Sigmoid colon (tissue), 4 donors: ENCODE measurements around the gene AMBP.

Experiments used
- CTCF ChIP-seq, 4 experiments: fragments of 450-650 bp in 3 of 4; fragments of 200-600 bp in 1 of 4; IDR thresholded peaks; one replicate each; pipeline ENCODE4 v1.5.1; 2016 to 2019; ENCODE audit warnings: antibody characterized with exemption in 4 of 4, mild to moderate bottlenecking in 3 of 4, moderate library complexity in 2 of 4
- EP300 ChIP-seq, 4 donors: sonication (generic); formaldehyde crosslinking; IDR thresholded peaks; one replicate each; pipeline ENCODE4 v1.6.1; 2017; ENCODE audit warnings: antibody characterized with exemption in 4 of 4
- POLR2AphosphoS5 ChIP-seq, 4 donors: sonication (generic); formaldehyde crosslinking; IDR thresholded peaks; one replicate each; pipeline ENCODE4 v1.6.1; 2017; ENCODE audit warnings: antibody characterized with exemption in 4 of 4

GRCh38 chr9:114086009-114086408 is 7.9 kb upstream of the AMBP start:
- TF ChIP-seq CTCF (IDR thresholded peaks at IDR 0.05) (no peak), POLR2AphosphoS5 (IDR thresholded peaks at IDR 0.05) (no peak), EP300 (IDR thresholded peaks at IDR 0.05) (no peak)
